ENCODE results near the gene FAM168A. TPM values are rescaled to one million over a fixed set of nuclear protein-coding genes. Genes with fewer than 3 reads are reported as not detected.

FAM168A gene
- total and polyA plus RNA-seq, 2 of the 8 experiments (the other 6 are each of a cell fraction or from before 2014, with no cell fraction given), result 17.1 to 21.6 TPM

DNA sequence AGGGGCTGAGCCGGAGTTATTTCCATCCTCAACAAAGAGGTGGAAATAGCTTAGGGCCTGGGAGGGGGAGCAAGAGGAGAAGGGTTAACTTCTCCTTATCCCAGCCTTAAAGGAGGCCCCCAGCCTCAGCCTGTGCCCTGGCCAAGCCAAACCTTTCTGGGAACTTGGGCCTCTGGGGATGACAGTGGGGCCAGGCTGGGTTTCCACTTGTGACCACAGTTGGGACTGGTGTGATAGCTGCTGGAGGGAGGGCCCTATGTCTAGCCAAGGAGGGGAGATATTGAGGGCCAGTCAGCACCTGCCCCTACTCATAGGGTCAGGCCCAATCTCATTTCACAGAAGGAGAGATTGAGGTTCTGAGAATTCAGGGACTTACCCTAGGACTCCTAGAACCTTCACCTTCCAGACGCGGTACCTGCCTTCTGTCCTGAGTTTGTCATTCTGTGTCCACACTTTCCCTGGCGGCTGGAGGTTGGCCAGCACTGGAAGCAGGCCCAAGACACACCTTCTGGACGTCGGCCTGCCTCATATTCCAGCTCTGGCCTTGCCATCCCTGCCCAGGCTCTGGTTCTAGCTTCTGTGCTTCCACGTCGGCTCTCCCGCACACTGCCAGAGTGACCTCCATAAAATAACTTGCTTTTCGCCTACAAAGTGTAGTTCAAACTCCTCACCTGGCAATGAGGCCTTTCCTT, 218.6 kb downstream of the FAM168A start:
- Histone ChIP-seq H2BK5ac (ENCODE audit: low read depth, low read length) (no peak overlapping the region), H2BK12ac (ENCODE audit: low read depth, low read length) (no peak overlapping the region), H2BK20ac (ENCODE audit: low read length) (no peak overlapping the region), H3K4ac (replicated peaks; ENCODE audit: insufficient read length, low read depth, low read length) (no peak overlapping the region), H3K4me3 (ENCODE audit: extremely low read depth in 1 of 4, insufficient read depth in 2 of 4, low read depth in 3 of 4, low read length in 4 of 4) (no peak overlapping the region), H3K27ac (ENCODE audit: low read depth, low read length) (no peak overlapping the region), H3K79me1 (ENCODE audit: low read depth, low read length) (peaks cover 6% of the 10 kb centered on the region; the same call in 1 of the 2 replicates), H3K4me2 (ENCODE audit: insufficient read depth in 1 of 2, low read depth in 2 of 2, low read length in 2 of 2) (no peak overlapping the region), H4K91ac (replicated peaks; ENCODE audit: insufficient read length, low read length) (no peak overlapping the region), H2AK5ac (ENCODE audit: low read depth, low read length) (no peak overlapping the region), H4K8ac (ENCODE audit: extremely low read depth, insufficient read depth, low read length) (no peak overlapping the region), H2BK15ac (ENCODE audit: low read length) (no peak overlapping the region), H3K36me3 (ENCODE audit: control insufficient read depth in 2 of 4, insufficient read depth in 4 of 4, low read length in 3 of 4) (no peaks in the 10 kb centered on the region), H2AFZ (ENCODE audit: low read length) (no peak overlapping the region), H3K56ac (replicated peaks; ENCODE audit: insufficient read length, low read depth, low read length) (no peak overlapping the region), H3K4me1 (replicated peaks in 1 of 4; ENCODE audit: control insufficient read depth in 3 of 4, insufficient read depth in 4 of 4, low read length in 3 of 4) (peaks cover 3 to 16% (median 10%) of the 10 kb centered on the region in 4 experiments), H3K18ac (ENCODE audit: extremely low read depth, low read length) (no peak overlapping the region), H3K23ac (ENCODE audit: insufficient read length) (no peak overlapping the region), H2BK120ac (replicated peaks; ENCODE audit: low read depth, low read length) (no peak overlapping the region), H4K5ac (ENCODE audit: insufficient read length, low read depth, low read length) (no peak overlapping the region), H3K9ac (replicated peaks in 1 of 4; ENCODE audit: extremely low read depth in 1 of 4, low read depth in 3 of 4, low read length in 3 of 4) (no peak overlapping the region), H3K27me3 (replicated peaks in 1 of 4; ENCODE audit: control insufficient read depth in 3 of 4, extremely low read depth in 1 of 4, insufficient read depth in 3 of 4, low read length in 3 of 4) (peaks cover 0 to 15% (median 9%) of the 10 kb centered on the region in 4 experiments; a peak in 4 of 7 replicates), H3K14ac (ENCODE audit: insufficient read length) (no peak overlapping the region), H4K20me1 (replicated peaks in 1 of 2; ENCODE audit: control insufficient read depth in 1 of 2, insufficient read depth in 2 of 2, low read length in 2 of 2) (peaks cover 6 to 10% of the 10 kb centered on the region in 2 experiments), H3K23me2 (ENCODE audit: low read depth, low read length) (peaks cover 8% of the 10 kb centered on the region), H3K79me2 (ENCODE audit: control insufficient read depth in 1 of 2, insufficient read depth in 2 of 2, low read length in 2 of 2) (no peaks in the 10 kb centered on the region; a peak in 1 of 4 replicates), H3K9me3 (ENCODE audit: insufficient read depth in 2 of 2, low read depth in 1 of 2, low read length in 1 of 2) (no peaks in the 10 kb centered on the region)
- POLR2A ChIA-PET (ENCODE audit: partially characterized antibody), result interaction anchor here (0.6 to 1.4 kb wide), 4 partner anchors 8 to 736 kb away, joined by 3 to 4 read pairs (median 4); no protein-coding TSS in a partner anchor
- WGBS, 2 experiments (ENCODE audit: extremely low coverage in 1 of 2, insufficient coverage in 1 of 2, insufficient read length in 1 of 2, insufficient replicate concordance in 2 of 2, low coverage in 1 of 2, low lambda C conversion rate in 2 of 2, missing lambda C conversion rate in 1 of 2), result 90% methylated on average over 10 of the region's 10 CpGs; no CpG with 5 or more reads in 1 of the 2 experiments
- FAIRE-seq, result no peak
- CTCF ChIA-PET (ENCODE audit: partially characterized antibody), result interaction anchor here (0.5 to 59.1 kb wide), 11 partner anchors 9 to 531 kb away, joined by 3 to 1456 read pairs (median 4); no protein-coding TSS in a partner anchor
- no peak for DNase-seq (ENCODE audit: low read depth in 1 of 2, low spot score in 2 of 2)
- TF ChIP-seq TAF7 (optimal IDR thresholded peaks at IDR 0.05; ENCODE audit: borderline replicate concordance, low read depth, low read length) (no peak), RNF2 (IDR thresholded peaks at IDR 0.05; ENCODE audit: borderline replicate concordance, low read depth, low read length, missing control alignments, poor library complexity, severe bottlenecking) (no peak), RAD21 (IDR thresholded peaks at IDR 0.05 in 1 of 2, conservative IDR thresholded peaks at IDR 0.05 in 1 of 2; ENCODE audit: low read depth in 2 of 2, low read length in 2 of 2) (no peak), CREB1 (IDR thresholded peaks at IDR 0.05) (no peak), SRF (IDR thresholded peaks at IDR 0.05; ENCODE audit: low read depth, low read length) (no peak), SIRT6 (IDR thresholded peaks at IDR 0.05; ENCODE audit: low read length) (no peak), POU5F1 (IDR thresholded peaks at IDR 0.05; ENCODE audit: low read depth, low read length) (no peak), USF2 (IDR thresholded peaks at IDR 0.05; ENCODE audit: low read length) (no peak), CTBP2 (IDR thresholded peaks at IDR 0.05; ENCODE audit: borderline replicate concordance, insufficient read depth, insufficient read length, low read length) (no peak), JUND (IDR thresholded peaks at IDR 0.05; ENCODE audit: low read length) (no peak)

Measured in H1 (cell line).